A549 (cell line): ENCODE data around the gene EXOC6.

Experiments used
- CEBPB ChIP-seq, 2 experiments: fragments of >200 bp in 1 of 2; sonication (Bioruptor Twin) in 1 of 2; formaldehyde crosslinking in 1 of 2; IDR thresholded peaks; 2 replicates each; pipeline ENCODE4 v1.6.1; 2012 to 2016
- GATA3 ChIP-seq: IDR thresholded peaks from 2 replicates; pipeline ENCODE4 v1.6.1; 2012; ENCODE audit warnings: borderline replicate concordance
- HOXB13 ChIP-seq: fragments of 250-450 bp; sonication (Bioruptor Pico); IDR thresholded peaks from 2 replicates; pipeline ENCODE4 v1.5.0; 2020; ENCODE audit warnings: low read depth, mild to moderate bottlenecking, moderate library complexity
- KDM5A ChIP-seq: fragments of 200-600 bp; sonication (generic); IDR thresholded peaks from 2 replicates; pipeline ENCODE4 v1.6.1; 2016; ENCODE audit warnings: antibody characterized with exemption, mild to moderate bottlenecking
- MYC ChIP-seq: IDR thresholded peaks from 2 replicates; pipeline ENCODE4 v1.6.1; 2012; ENCODE audit warnings: mild to moderate bottlenecking, inconsistent platforms, low read length, improper control_type of control experiment, borderline replicate concordance
- NR3C1 ChIP-seq: fragments of >200 bp; sonication (Bioruptor Twin); formaldehyde crosslinking; IDR thresholded peaks from 3 replicates; pipeline ENCODE4 v1.6.1; 2017
- POLR2A ChIP-seq: IDR thresholded peaks from 2 replicates; pipeline ENCODE4 v1.6.1; 2012; ENCODE audit warnings: mild to moderate bottlenecking, low read length
- POLR2AphosphoS2 ChIP-seq: conservative IDR thresholded peaks from 2 replicates; pipeline ENCODE4 v1.6.1; 2012; ENCODE audit warnings: low read length, improper control_type of control experiment, inconsistent platforms
- RFX5 ChIP-seq: fragments of 450-650 bp; IDR thresholded peaks from 2 replicates; pipeline ENCODE4 v1.7.1; 2014; ENCODE audit warnings: antibody characterized with exemption, mild to moderate bottlenecking, moderate library complexity
- ZC3H11A ChIP-seq: fragments of 450-650 bp; IDR thresholded peaks from 2 replicates; pipeline ENCODE4 v1.6.1; 2014; ENCODE audit warnings: antibody characterized with exemption, mild to moderate bottlenecking
- TF ChIP-seq, protein P1 (sequence below): fragments of 150-350 bp; IDR thresholded peaks from 2 replicates; pipeline ENCODE4 v1.6.1; 2014; ENCODE audit warnings: low read depth, mild to moderate bottlenecking, low read length
- TF ChIP-seq, protein P2 (sequence below): fragments of >200 bp; sonication (Bioruptor Twin); formaldehyde crosslinking; IDR thresholded peaks from 3 replicates; pipeline ENCODE4 v1.5.1; 2016
- TF ChIP-seq, protein P3 (sequence below): fragments of 200-600 bp; sonication (generic); IDR thresholded peaks from 2 replicates; pipeline ENCODE4 v1.6.1; 2016; ENCODE audit warnings: antibody characterized with exemption, mild to moderate bottlenecking, moderate library complexity

DNA sequence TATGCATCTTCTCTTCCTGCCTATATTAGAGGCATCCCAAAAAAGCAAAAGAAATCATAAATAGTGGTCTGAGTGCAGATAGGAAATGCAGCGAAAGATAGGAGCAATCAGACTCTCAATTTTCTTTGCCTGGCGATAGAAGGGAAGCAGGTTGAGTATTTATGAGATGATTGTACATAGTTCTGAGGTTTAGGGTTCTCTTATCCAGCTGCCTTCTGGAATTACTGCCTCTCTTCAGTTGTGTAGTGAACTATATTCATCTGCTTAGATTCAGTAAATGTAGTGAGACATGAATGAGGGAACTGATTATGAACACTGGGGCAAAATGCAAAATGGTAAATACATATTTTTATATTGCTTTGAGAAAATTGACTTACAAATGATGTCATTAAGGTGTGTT, 119.3 kb downstream of the EXOC6 start:
- TF ChIP-seq, protein P1, sequence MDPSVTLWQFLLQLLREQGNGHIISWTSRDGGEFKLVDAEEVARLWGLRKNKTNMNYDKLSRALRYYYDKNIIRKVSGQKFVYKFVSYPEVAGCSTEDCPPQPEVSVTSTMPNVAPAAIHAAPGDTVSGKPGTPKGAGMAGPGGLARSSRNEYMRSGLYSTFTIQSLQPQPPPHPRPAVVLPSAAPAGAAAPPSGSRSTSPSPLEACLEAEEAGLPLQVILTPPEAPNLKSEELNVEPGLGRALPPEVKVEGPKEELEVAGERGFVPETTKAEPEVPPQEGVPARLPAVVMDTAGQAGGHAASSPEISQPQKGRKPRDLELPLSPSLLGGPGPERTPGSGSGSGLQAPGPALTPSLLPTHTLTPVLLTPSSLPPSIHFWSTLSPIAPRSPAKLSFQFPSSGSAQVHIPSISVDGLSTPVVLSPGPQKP = no peak
- no peak for TF ChIP-seq CEBPB (IDR thresholded peaks at IDR 0.05)
- TF ChIP-seq HOXB13 (CRISPR knock-in tag) = no peak
- TF ChIP-seq POLR2A = no peak
- TF ChIP-seq, protein P2, sequence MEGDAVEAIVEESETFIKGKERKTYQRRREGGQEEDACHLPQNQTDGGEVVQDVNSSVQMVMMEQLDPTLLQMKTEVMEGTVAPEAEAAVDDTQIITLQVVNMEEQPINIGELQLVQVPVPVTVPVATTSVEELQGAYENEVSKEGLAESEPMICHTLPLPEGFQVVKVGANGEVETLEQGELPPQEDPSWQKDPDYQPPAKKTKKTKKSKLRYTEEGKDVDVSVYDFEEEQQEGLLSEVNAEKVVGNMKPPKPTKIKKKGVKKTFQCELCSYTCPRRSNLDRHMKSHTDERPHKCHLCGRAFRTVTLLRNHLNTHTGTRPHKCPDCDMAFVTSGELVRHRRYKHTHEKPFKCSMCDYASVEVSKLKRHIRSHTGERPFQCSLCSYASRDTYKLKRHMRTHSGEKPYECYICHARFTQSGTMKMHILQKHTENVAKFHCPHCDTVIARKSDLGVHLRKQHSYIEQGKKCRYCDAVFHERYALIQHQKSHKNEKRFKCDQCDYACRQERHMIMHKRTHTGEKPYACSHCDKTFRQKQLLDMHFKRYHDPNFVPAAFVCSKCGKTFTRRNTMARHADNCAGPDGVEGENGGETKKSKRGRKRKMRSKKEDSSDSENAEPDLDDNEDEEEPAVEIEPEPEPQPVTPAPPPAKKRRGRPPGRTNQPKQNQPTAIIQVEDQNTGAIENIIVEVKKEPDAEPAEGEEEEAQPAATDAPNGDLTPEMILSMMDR = no peak
- TF ChIP-seq, protein P3, sequence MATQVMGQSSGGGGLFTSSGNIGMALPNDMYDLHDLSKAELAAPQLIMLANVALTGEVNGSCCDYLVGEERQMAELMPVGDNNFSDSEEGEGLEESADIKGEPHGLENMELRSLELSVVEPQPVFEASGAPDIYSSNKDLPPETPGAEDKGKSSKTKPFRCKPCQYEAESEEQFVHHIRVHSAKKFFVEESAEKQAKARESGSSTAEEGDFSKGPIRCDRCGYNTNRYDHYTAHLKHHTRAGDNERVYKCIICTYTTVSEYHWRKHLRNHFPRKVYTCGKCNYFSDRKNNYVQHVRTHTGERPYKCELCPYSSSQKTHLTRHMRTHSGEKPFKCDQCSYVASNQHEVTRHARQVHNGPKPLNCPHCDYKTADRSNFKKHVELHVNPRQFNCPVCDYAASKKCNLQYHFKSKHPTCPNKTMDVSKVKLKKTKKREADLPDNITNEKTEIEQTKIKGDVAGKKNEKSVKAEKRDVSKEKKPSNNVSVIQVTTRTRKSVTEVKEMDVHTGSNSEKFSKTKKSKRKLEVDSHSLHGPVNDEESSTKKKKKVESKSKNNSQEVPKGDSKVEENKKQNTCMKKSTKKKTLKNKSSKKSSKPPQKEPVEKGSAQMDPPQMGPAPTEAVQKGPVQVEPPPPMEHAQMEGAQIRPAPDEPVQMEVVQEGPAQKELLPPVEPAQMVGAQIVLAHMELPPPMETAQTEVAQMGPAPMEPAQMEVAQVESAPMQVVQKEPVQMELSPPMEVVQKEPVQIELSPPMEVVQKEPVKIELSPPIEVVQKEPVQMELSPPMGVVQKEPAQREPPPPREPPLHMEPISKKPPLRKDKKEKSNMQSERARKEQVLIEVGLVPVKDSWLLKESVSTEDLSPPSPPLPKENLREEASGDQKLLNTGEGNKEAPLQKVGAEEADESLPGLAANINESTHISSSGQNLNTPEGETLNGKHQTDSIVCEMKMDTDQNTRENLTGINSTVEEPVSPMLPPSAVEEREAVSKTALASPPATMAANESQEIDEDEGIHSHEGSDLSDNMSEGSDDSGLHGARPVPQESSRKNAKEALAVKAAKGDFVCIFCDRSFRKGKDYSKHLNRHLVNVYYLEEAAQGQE = no peak
- no peak for TF ChIP-seq NR3C1
- no peak for TF ChIP-seq POLR2AphosphoS2
- TF ChIP-seq RFX5 = no peak
- TF ChIP-seq KDM5A = no peak
- no peak for TF ChIP-seq MYC
- no peak for TF ChIP-seq ZC3H11A
- no peak for TF ChIP-seq GATA3
